ENCODE results near the gene LMO1.

The LMO1 gene

GRCh38 chr11:8263769-8264410 lies at the start of gene LMO1:
Gene LMO1 (minus strand): TSS chr11:8263878. CDS start chr11:8263362, 516 bp downstream.
- peak; percentile 13 to 72 (median 40) for DNase-seq

GRCh38 chr11:8312986-8313385 lies 49.3 kb upstream of the LMO1 start:
- DNase-seq = no peak

GRCh38 chr11:8311366-8311765 lies 47.7 kb upstream of the LMO1 start:
- DNase-seq = no peak

GRCh38 chr11:8310743-8311298 lies 47.1 kb upstream of the LMO1 start:
- no peak for DNase-seq

- no peak for DNase-seq
Measured at GRCh38 chr11:8309862-8310261, 46.2 kb upstream of the LMO1 start.

- DNase-seq = no peak
Measured at GRCh38 chr11:8309311-8309710, 45.6 kb upstream of the LMO1 start.

- no peak for DNase-seq
Measured at GRCh38 chr11:8307601-8308000, 43.9 kb upstream of the LMO1 start.

- no peak for DNase-seq
Measured at GRCh38 chr11:8301622-8302021, 37.9 kb upstream of the LMO1 start.

GRCh38 chr11:8298801-8299786 lies 35.4 kb upstream of the LMO1 start:
- no peak for DNase-seq

- no peak for DNase-seq
Measured at GRCh38 chr11:8297781-8298440, 34.2 kb upstream of the LMO1 start.

GRCh38 chr11:8296872-8297271 lies 33.2 kb upstream of the LMO1 start:
- no peak for DNase-seq

- no peak for DNase-seq
Measured at GRCh38 chr11:8296038-8296649, 32.5 kb upstream of the LMO1 start.

GRCh38 chr11:8294251-8294935 lies 30.7 kb upstream of the LMO1 start:
- no peak for DNase-seq

- DNase-seq = no peak
Measured at GRCh38 chr11:8293171-8293570, 29.5 kb upstream of the LMO1 start.

- no peak for DNase-seq
Measured at GRCh38 chr11:8292351-8292750, 28.7 kb upstream of the LMO1 start.

- DNase-seq = no peak
Measured at GRCh38 chr11:8291421-8292350, 28.0 kb upstream of the LMO1 start.

- DNase-seq = no peak
Measured at GRCh38 chr11:8290081-8290810, 26.6 kb upstream of the LMO1 start.

- no peak for DNase-seq
Measured at GRCh38 chr11:8289492-8289918, 25.8 kb upstream of the LMO1 start.

- DNase-seq = no peak
Measured at GRCh38 chr11:8288824-8289491, 25.3 kb upstream of the LMO1 start.

Measured in stimulated activated naive CD4-positive, alpha-beta T cell (primary cell).